MM.1S (cell line): Measurements from ENCODE around the gene ALDOA.
"Not testable (repeated sequence)": the region's sequence is repeated elsewhere in the genome, so short reads cannot be mapped to it uniquely, and the experiment has no call there.

Experiments used
- DNase-seq: peaks from one replicate; pipeline ENCODE4 v3.0.0-alpha.2; 2015
- H2AFZ ChIP-seq: fragments of 300-600 bp; sonication (generic); 2 replicates; pipeline ENCODE4 v1.6.0; 2016; ENCODE audit warnings: antibody characterized with exemption, low read length
- H3F3A ChIP-seq: fragments of 300-600 bp; sonication (generic); 2 replicates; pipeline ENCODE4 v1.6.1; 2016; ENCODE audit warnings: mild to moderate bottlenecking, antibody characterized with exemption, low read length, moderate library complexity, mixed read lengths; ENCODE audit not compliant: insufficient read depth
- H3K27ac ChIP-seq: fragments of 300-600 bp; sonication (generic); 2 replicates; pipeline ENCODE4 v1.5.1; 2016; ENCODE audit warnings: mild to moderate bottlenecking, low read length
- H3K27me3 ChIP-seq: fragments of 300-600 bp; sonication (generic); replicated peaks from 2 replicates; pipeline ENCODE4 v1.6.0; 2016; ENCODE audit warnings: low read length; ENCODE audit not compliant: insufficient read depth
- H3K36me3 ChIP-seq: fragments of 300-600 bp; sonication (generic); replicated peaks from 2 replicates; pipeline ENCODE4 v1.6.1; 2016; ENCODE audit warnings: mild to moderate bottlenecking, low read length, mixed read lengths; ENCODE audit not compliant: insufficient read depth
- H3K4me1 ChIP-seq: fragments of 300-600 bp; sonication (generic); 2 replicates; pipeline ENCODE4 v1.6.1; 2016; ENCODE audit warnings: low read length, mixed read lengths
- H3K4me2 ChIP-seq: fragments of 300-600 bp; sonication (generic); 2 replicates; pipeline ENCODE4 v1.6.0; 2016; ENCODE audit warnings: low read depth, low read length
- H3K4me3 ChIP-seq: fragments of 300-600 bp; sonication (generic); 2 replicates; pipeline ENCODE4 v1.5.1; 2016; ENCODE audit warnings: low read length, mixed read lengths
- H3K79me2 ChIP-seq: fragments of 300-600 bp; sonication (generic); 2 replicates; pipeline ENCODE4 v1.6.1; 2016; ENCODE audit warnings: mixed run types, low read length, mixed read lengths
- H3K9ac ChIP-seq: fragments of 300-600 bp; sonication (generic); 2 replicates; pipeline ENCODE4 v1.6.1; 2016; ENCODE audit warnings: low read length, mixed read lengths
- H3K9me2 ChIP-seq: fragments of 300-600 bp; sonication (generic); replicated peaks from 2 replicates; pipeline ENCODE4 v1.6.1; 2016; ENCODE audit warnings: mild to moderate bottlenecking, low read length, mixed read lengths; ENCODE audit not compliant: insufficient read depth
- H3K9me3 ChIP-seq: fragments of 300-600 bp; sonication (generic); replicated peaks from 2 replicates; pipeline ENCODE4 v1.6.1; 2016; ENCODE audit warnings: mild to moderate bottlenecking, low read length, mixed read lengths; ENCODE audit not compliant: insufficient read depth
- H4K20me1 ChIP-seq: fragments of 300-600 bp; sonication (generic); 2 replicates; pipeline ENCODE4 v1.6.1; 2016; ENCODE audit warnings: mild to moderate bottlenecking, low read length, moderate library complexity, mixed read lengths; ENCODE audit not compliant: insufficient read depth
- CTCF ChIP-seq: fragments of 300-600 bp; sonication (generic); IDR thresholded peaks from 2 replicates; pipeline ENCODE4 v1.5.1; 2016; ENCODE audit warnings: antibody characterized with exemption, low read length, mixed read lengths
- EZH2 ChIP-seq: fragments of 300-600 bp; sonication (generic); optimal IDR thresholded peaks from 2 replicates; pipeline ENCODE3; 2017; ENCODE audit warnings: low read depth, mild to moderate bottlenecking, antibody characterized with exemption, low read length, mixed read lengths
- EZH2phosphoT487 ChIP-seq: fragments of 300-600 bp; sonication (generic); IDR thresholded peaks from 2 replicates; pipeline ENCODE4 v1.6.1; 2018; ENCODE audit warnings: antibody characterized with exemption, low read length

Gene ALDOA

GRCh38 chr16:30114411-30114810 lies 48.9 kb downstream of the ALDOA start:
- H3K4me1 ChIP-seq, result peaks cover 17% of the 10 kb centered on the region
- no peaks in the 10 kb centered on the region for H4K20me1 ChIP-seq
- H3K27me3 ChIP-seq, result no peaks in the 10 kb centered on the region
- H3F3A ChIP-seq, result peaks cover 15% of the 10 kb centered on the region
- peak overlapping the region; percentile 35; the same call in 1 of the 2 replicates for H3K9ac ChIP-seq
- TF ChIP-seq CTCF (no peak), EZH2 (no peak), EZH2phosphoT487 (no peak)
- H2AFZ ChIP-seq, result no peak overlapping the region
- H3K27ac ChIP-seq, result peak overlapping the region; percentile 65; the same call in 1 of the 2 replicates
- H3K36me3 ChIP-seq, result no peaks in the 10 kb centered on the region
- H3K4me2 ChIP-seq, result peak overlapping the region; percentile 45; the same call in 1 of the 2 replicates
- DNase-seq, result no peak
- H3K9me3 ChIP-seq, result no peaks in the 10 kb centered on the region
- 0 out of 2 replicates have a peak overlapping the region, but pooled peaks have one; percentile 6 for H3K4me3 ChIP-seq
- H3K9me2 ChIP-seq, result no peaks in the 10 kb centered on the region
- no peaks in the 10 kb centered on the region for H3K79me2 ChIP-seq

GRCh38 chr16:30114833-30115232 lies 49.3 kb downstream of the ALDOA start:
- H2AFZ ChIP-seq, H3K9me2 ChIP-seq, H4K20me1 ChIP-seq, H3K27me3 ChIP-seq, H3K36me3 ChIP-seq, DNase-seq, H3K79me2 ChIP-seq, H3K9me3 ChIP-seq: not testable (repeated sequence)
- H3K9ac ChIP-seq, result peak overlapping the region; percentile 35; the same call in 1 of the 2 replicates
- peak overlapping the region; percentile 45; the same call in 1 of the 2 replicates for H3K4me2 ChIP-seq
- H3K4me1 ChIP-seq, result peaks cover 17% of the 10 kb centered on the region
- peak overlapping the region; percentile 65; the same call in 1 of the 2 replicates for H3K27ac ChIP-seq
- peaks cover 15% of the 10 kb centered on the region for H3F3A ChIP-seq
- H3K4me3 ChIP-seq, result 0 out of 2 replicates have a peak overlapping the region, but pooled peaks have one; percentile 6

GRCh38 chr16:30115238-30115637 lies 49.7 kb downstream of the ALDOA start:
- no peak overlapping the region for H3K4me3 ChIP-seq
- H3K4me1 ChIP-seq, result peaks cover 17% of the 10 kb centered on the region
- H2AFZ ChIP-seq, result no peak overlapping the region
- no peaks in the 10 kb centered on the region for H4K20me1 ChIP-seq
- DNase-seq, result peak; percentile 97
- TF ChIP-seq CTCF (no peak), EZH2phosphoT487 (no peak), EZH2 (no peak)
- peak overlapping the region; percentile 65; the same call in 1 of the 2 replicates for H3K27ac ChIP-seq
- H3K79me2 ChIP-seq, result no peaks in the 10 kb centered on the region
- H3K27me3 ChIP-seq, result no peaks in the 10 kb centered on the region
- H3F3A ChIP-seq, result peaks cover 15% of the 10 kb centered on the region
- peak overlapping the region; percentile 45; the same call in 1 of the 2 replicates for H3K4me2 ChIP-seq
- no peaks in the 10 kb centered on the region for H3K9me2 ChIP-seq
- no peaks in the 10 kb centered on the region for H3K9me3 ChIP-seq
- H3K36me3 ChIP-seq, result no peaks in the 10 kb centered on the region
- peak overlapping the region; percentile 6; the same call in 1 of the 2 replicates for H3K9ac ChIP-seq
